ENCODE data around the gene AGPAT2.

AGPAT2 gene

GRCh38 chr9:136703276-136703860 is 16.1 kb upstream of the AGPAT2 start:
- DNase-seq = no peak

- no peak for DNase-seq
Observed at GRCh38 chr9:136701668-136702053, 14.4 kb upstream of the AGPAT2 start.

- DNase-seq = no peak
Observed at GRCh38 chr9:136700959-136701667, 13.9 kb upstream of the AGPAT2 start.

- DNase-seq = no peak
Observed at GRCh38 chr9:136700304-136700703, 13.0 kb upstream of the AGPAT2 start.

- no peak for DNase-seq
Observed at GRCh38 chr9:136698635-136699246, 11.5 kb upstream of the AGPAT2 start.

- DNase-seq = no peak
Observed at GRCh38 chr9:136697821-136698526, 10.7 kb upstream of the AGPAT2 start.

- DNase-seq = no peak
Observed at GRCh38 chr9:136697146-136697820, 10.0 kb upstream of the AGPAT2 start.

- DNase-seq = no peak
Observed at GRCh38 chr9:136696502-136696901, 9.2 kb upstream of the AGPAT2 start.

GRCh38 chr9:136695955-136696354 is 8.7 kb upstream of the AGPAT2 start:
- DNase-seq = no peak

GRCh38 chr9:136695435-136695895 is 8.2 kb upstream of the AGPAT2 start:
- no peak for DNase-seq

- no peak for DNase-seq
Observed at GRCh38 chr9:136694872-136695247, 7.6 kb upstream of the AGPAT2 start.

- DNase-seq = peak in 4 of 58 donors; percentile 4 to 30 (median 22)
Observed at GRCh38 chr9:136694163-136694871, 7.1 kb upstream of the AGPAT2 start.

- DNase-seq = no peak
Observed at GRCh38 chr9:136693490-136694162, 6.4 kb upstream of the AGPAT2 start.

- DNase-seq = no peak
Observed at GRCh38 chr9:136693135-136693489, 5.9 kb upstream of the AGPAT2 start.

GRCh38 chr9:136692185-136693134 is 5.2 kb upstream of the AGPAT2 start:
- DNase-seq = no peak

- no peak for DNase-seq
Observed at GRCh38 chr9:136691316-136692184, 4.3 kb upstream of the AGPAT2 start.

GRCh38 chr9:136690806-136691261 is 3.6 kb upstream of the AGPAT2 start:
- DNase-seq = no peak
